ENCODE data around the gene STPG4.
"Not testable (repeated sequence)": the region's sequence is repeated elsewhere in the genome, so short reads cannot be mapped to it uniquely, and the experiment has no call there.

Gene STPG4

DNA sequence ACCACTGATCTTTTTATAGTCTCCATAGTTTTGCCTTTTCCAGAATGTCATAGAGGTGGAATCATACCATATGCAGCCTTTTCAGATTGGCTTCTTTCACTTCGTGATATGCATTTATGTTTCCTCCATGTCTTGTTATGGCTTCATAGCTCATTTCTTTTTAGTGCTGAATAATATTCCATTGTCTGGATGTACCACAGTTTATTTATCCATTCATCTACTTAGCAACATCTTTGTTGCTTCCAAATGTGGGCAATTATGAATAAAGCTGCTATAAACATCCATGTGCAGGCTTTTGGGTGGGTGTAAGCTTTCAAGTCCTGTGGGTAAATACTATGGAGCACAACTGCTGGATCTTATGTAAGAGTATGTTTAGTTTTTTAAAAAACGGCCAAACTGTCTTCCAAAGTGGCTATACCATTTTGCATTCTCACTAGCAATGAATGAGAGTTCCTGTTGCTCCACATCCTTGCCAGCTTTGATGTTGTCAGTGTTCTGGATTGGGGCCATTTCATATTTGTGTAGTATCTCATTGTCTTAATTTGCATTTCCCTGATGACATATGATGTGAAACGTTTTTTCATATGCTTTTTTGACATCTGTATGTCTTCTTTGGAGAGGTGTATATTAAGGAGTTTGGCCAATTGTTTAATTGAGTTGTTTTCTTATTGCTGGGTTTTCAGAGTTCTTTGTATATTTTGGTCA, 20.6 kb downstream of the STPG4 start:
- no peak for DNase-seq
- in situ Hi-C loops (cut with MboI; ENCODE audit: low pct_unique_long_range_greater_than_20kb, low sequenced_read_pairs): no loop called here

DNA sequence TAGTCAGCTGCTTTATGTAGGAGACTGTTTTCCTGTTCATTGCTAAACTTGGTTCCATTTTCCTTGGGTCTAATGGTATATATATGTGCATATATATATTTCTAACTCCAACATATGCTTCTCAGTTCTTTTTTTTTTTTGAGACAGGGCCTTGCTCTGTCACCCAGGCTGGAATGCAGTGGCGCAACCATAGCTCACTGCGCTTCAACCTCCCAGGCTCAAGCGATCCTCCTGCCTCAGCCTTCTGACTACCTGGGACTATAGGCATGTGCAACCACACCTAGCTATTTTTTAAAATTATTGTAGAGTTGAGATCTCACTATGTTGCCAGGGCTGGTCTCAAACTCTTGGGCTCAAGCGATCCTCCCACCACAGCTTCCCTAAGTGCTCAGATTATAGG, 22.1 kb downstream of the STPG4 start:
- DNase-seq: no peak
- in situ Hi-C loops (cut with MboI; ENCODE audit: low pct_unique_long_range_greater_than_20kb, low sequenced_read_pairs): no loop called here

DNA sequence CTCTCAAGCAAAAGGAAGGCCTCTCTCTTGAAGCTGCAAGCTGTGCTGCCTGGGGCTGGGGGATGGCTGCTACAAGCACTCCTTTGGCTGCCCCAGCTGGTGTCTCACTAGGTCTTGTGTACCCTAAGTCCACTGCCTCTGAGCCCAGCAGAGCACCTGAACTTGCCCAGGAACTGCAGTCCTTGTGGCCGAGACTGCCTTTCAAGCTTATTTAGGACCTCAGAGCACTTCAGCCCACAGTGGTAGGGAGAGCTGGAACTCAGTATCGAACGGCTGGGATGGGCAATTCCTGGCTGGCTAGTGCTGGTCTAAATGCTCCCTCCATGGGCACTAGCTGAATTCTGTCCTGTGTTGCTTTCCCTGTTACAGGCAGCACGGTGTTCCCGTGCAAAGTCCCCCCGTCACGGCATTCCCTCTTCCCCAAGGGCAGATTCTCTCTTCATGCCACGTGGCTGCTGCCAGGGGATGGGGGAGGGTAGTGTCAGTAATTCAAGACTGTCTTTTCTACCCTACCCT, 25.9 kb downstream of the STPG4 start:
- in situ Hi-C loops (cut with MboI; ENCODE audit: low pct_unique_long_range_greater_than_20kb, low sequenced_read_pairs): no loop called here
- DNase-seq: no peak

DNA sequence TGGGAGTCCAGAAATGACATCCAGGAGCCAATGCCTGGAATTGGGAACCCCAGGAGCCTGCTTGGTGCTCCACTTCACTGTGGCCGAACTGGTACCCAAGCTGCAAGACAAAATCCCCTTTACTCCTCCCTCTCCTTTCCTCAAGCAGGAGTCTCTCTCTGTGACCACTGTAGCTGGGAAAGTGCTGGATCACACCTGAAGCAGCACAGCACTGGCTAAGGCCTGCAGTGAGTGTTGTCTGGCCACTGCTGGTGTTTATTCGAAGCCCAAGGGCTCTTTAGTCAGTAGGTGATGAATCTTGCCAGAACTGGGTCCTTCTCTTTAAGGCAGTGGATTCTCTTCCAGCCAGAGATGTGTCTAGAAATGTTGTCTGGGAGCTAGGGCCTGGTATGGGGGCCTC, 26.4 kb downstream of the STPG4 start:
- in situ Hi-C loops (cut with MboI; ENCODE audit: low pct_unique_long_range_greater_than_20kb, low sequenced_read_pairs): no loop called here
- no peak for DNase-seq

DNA sequence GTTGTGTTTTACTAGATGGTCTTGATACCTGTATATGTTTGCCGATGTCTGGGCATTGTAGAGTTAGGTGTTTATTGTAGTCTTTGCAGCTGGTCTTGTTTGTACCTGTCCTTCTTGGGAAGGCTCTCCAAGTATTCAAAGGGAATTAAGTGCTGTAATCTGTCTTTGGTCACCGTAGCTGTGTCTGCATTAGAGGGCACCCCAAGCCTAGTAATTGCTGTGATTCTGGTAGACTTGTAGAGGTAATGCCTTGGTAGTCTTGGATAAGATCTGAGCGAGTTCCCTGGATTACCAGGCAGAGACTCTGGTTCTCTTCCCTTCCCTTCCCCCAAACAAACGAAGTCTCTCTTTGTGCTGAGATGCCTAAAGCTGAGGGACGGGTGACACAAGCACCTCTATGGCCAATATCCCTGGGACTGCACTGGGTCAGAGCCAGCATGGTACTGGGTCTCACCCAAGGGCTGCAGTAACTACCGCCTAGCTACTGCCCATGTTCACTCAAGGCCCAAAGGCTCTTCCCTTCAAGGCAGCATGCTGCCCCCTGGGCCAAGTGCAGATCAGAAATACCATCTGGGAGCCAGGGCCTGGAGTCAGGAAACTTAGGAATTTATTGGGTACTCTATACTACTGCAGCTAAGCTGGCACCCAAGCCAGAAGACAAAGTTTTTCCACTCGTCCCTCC, 27.1 kb downstream of the STPG4 start:
- in situ Hi-C loops (cut with MboI; ENCODE audit: low pct_unique_long_range_greater_than_20kb, low sequenced_read_pairs): no loop called here
- no peak for DNase-seq

DNA sequence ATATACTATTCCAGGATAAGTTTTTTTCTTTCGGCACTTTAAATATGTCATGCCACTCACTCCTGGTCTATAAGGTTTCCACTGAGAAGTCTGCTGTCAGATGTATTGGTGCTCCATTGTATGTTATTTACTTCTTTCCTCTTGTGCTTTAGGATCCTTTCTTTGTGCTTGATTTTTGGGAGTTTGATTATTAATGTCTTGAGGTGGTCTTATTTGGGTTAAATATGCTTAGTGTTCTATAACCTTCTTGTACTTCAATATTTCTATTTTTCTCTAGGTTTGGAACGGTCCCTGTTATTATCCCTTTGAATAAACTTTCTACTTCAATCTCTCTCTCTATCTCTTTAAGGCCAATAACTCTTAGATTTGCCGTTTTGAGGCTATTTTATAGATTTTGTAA, 28.3 kb downstream of the STPG4 start:
- DNase-seq: no peak
- in situ Hi-C loops (cut with MboI; ENCODE audit: low pct_unique_long_range_greater_than_20kb, low sequenced_read_pairs): no loop called here

DNA sequence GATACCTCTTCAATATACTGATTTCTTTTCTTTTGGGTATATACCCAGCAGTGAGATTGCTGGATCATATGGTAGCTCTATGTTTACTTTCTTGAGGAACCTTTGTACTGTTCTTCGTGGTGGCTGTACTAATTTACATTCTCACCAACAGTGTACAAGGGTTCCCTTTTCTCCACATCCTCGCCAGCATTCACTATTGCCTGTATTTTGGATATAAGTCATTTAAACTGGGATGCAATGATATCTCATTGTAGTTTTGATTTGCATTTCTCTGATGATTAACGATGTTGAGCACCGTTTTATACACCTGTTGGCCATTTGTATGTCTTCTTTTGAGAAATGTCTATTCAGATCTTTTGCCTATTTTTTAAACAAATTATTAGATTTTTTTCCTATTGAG, 30.4 kb downstream of the STPG4 start:
- DNase-seq; in situ Hi-C loops (cut with MboI; ENCODE audit: low pct_unique_long_range_greater_than_20kb, low sequenced_read_pairs): not testable (repeated sequence)

DNA sequence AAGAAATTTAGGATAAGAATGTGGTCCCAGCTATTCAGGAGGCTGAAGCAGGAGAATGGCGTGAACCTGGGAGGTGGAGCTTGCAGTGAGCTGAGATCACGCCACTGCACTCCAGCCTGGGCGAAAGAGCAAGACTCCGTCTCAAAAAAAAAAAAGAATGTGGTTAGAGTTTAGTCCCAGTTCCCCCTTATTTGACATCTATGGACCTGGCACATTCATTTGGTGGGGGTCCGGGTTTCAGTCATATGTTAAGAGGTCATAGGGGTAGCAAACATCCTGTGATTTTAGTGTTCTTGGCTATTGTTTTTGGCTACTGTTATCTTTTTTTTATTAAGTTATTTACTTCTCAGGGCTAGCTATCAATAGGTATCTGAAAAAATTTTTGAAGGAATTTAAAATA, 34.7 kb downstream of the STPG4 start:
- DNase-seq; in situ Hi-C loops (cut with MboI; ENCODE audit: low pct_unique_long_range_greater_than_20kb, low sequenced_read_pairs): not testable (repeated sequence)

DNA sequence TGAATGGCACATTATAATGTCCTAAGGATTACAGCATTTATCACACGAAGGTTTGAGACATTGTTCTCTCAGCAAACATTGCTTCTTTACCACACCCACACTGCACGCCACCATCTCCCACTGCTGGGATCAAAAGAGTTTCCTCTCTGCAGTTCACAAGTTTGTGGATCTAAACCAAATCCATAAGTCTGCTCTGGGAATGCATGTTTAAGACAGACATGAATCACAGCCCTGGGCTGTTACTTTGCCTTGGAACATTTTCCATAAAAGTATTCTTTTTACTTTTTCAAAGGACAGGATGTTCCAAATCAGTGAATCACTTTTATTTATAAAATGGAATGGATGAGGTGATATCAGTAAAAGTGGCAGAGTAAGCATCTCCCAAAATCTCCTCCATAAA, 36.1 kb downstream of the STPG4 start:
- in situ Hi-C loops (cut with MboI; ENCODE audit: low pct_unique_long_range_greater_than_20kb, low sequenced_read_pairs): no loop called here
- DNase-seq: no peak

DNA sequence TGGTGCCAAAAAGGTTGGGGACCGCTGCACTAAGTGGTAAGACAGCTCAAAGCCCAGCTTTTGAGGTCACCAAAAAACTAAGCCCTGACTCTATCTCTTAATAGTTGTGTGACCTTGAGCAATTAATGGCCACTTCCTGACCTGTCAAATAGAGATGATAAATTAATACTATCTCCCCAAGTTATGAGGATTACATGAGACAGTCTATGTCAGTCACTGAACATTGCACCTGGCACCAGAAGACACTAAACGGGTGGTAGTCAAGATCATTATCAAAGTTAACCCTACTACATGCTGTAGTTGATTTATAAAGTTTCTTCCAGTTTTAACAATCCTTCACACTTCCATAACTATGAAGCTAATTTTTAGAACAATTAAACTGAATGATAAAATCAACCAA, 36.5 kb downstream of the STPG4 start:
- in situ Hi-C loops (cut with MboI; ENCODE audit: low pct_unique_long_range_greater_than_20kb, low sequenced_read_pairs): no loop called here
- no peak for DNase-seq

DNA sequence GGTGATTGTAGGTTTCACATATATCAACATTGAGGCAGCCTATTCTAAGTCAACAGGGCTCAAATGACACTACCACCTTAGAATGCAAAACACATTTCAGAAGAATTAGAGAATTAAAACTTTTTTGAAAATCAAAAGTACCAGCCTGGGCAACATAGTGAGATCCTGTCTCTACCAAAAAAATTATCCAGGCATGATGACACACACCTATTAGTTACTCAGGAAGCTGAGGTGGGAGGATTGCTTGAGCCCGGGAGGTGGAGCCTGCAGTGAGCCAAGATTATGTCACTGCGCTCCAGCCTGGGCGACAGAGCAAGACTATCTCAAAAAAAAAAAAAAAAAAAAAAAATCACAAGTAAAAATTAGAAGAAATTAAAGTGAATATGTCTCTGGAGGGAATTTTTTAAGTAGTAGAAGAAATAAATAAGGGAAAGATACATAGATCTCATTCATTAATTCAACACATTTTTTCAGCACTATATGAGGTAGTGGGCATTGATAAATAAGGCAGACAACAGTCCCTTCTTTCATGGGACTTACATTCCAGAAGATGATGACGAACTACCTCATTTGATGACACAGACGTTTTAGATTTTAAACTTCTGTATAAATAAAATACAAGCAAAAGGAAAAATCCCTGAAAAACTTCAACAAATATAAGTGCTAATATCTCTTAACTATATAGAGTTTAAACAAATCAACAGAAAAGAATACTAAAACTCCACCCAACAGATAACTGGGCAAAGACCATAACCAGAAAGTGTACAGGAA, 42.3 kb downstream of the STPG4 start:
- no peak for DNase-seq
- in situ Hi-C loops (cut with MboI; ENCODE audit: low pct_unique_long_range_greater_than_20kb, low sequenced_read_pairs): no loop called here

DNA sequence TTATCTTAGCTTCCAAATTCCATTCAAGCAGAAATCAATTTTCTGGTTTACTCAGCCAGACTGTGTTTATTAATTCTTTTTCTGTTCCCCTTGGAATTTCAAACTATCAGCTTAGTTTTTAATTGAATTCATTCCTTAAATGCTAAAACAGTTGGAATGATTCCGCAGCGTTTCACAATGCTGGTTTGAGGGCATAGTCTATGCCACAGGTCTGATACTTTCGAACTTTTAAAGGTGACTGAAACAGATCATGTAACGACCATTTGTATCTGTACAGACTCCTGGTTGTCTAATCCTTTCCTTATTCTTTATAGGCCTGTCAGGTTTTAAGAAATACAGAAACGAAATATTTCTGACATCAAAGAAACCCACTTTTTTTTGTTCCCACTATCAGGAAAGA, 45.4 kb downstream of the STPG4 start:
- in situ Hi-C loops (cut with MboI; ENCODE audit: low pct_unique_long_range_greater_than_20kb, low sequenced_read_pairs): no loop called here
- DNase-seq: no peak

DNA sequence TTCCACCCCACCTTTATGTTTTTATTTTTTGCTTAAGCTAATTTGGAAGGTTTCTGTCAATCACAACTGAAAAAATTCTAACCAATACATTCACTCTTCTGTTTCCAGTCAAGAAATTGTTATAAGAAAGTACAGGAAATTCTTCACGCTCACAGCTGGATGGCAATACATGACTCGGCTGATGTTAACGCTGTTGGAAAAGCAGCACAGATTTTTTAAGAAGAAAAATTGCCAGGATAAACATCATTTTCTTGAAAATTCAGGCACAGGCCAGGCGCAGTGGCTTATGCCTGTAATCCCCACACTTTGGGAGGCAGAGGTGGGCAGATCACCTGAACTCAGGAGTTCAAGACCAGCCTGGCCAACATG, 46.1 kb downstream of the STPG4 start:
- no peak for DNase-seq
- in situ Hi-C loops (cut with MboI; ENCODE audit: low pct_unique_long_range_greater_than_20kb, low sequenced_read_pairs): no loop called here

DNA sequence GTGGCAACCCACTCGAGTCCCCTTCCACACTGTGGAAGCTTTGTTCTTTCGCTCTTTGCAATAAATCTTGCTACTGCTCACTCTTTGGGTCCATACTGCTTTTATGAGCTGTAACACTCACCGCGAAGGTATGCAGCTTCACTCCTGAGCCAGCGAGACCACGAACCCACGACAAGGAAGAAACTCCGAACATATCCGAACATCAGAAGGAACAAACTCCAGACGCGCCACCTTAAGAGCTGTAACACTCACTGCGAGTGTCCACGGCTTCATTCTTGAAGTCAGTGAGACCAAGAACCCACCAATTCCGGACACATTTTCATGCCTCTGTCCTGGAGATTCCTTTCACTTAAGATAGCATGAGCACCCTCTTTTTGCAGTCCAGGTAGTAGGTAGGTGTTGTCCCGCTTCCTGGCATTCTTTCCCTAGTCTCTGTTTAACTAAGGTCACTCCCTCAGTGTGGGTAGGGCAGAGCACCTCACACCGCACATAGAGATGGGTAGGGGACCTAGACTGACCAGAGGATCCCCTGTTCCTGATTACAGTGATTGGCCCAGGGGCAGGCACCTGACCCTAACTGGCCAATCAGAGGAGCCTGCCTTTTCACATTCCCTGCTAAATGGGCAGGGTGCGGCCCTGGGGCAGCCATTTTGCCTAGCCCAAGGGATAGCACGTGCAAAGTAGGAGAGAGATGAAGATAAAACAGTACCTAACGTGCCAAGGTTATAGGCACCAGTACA, 46.7 kb downstream of the STPG4 start:
- DNase-seq; in situ Hi-C loops (cut with MboI; ENCODE audit: low pct_unique_long_range_greater_than_20kb, low sequenced_read_pairs): not testable (repeated sequence)

DNA sequence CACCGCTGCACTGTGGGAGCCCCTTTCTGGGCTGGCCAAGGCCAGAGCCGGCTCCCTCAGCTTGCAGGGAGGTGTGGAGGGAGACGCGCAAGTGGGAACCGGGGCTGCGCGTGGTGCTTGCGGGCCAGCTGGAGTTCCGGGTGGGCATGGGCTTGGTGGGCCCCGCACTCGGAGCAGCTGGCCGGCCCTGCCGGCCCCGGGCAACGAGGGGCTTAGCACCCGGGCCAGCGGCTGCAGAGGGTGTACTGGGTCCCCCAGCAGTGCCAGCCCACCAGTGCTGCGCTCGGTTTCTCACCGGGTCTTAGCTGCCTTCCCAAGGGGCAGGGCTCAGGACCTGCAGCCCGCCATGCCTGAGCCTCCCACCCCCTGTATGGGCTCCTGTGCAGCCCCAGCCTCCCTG, 47.9 kb downstream of the STPG4 start:
- DNase-seq; in situ Hi-C loops (cut with MboI; ENCODE audit: low pct_unique_long_range_greater_than_20kb, low sequenced_read_pairs): not testable (repeated sequence)

DNA sequence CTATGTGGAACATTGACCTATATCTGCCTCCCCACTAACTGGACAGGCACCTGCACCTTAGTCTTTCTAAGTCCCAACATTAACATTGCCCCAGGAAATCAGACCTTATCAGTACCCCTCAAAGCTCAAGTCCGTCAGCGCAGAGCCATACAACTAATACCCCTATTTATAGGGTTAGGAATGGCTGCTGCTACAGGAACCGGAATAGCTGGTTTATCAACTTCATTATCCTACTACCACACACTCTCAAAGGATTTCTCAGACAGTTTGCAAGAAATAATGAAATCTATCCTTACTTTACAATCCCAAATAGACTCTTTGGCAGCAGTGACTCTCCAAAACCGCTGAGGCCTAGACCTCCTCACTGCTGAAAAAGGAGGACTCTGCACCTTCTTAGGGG, 48.9 kb downstream of the STPG4 start:
- DNase-seq; in situ Hi-C loops (cut with MboI; ENCODE audit: low pct_unique_long_range_greater_than_20kb, low sequenced_read_pairs): not testable (repeated sequence)

DNA sequence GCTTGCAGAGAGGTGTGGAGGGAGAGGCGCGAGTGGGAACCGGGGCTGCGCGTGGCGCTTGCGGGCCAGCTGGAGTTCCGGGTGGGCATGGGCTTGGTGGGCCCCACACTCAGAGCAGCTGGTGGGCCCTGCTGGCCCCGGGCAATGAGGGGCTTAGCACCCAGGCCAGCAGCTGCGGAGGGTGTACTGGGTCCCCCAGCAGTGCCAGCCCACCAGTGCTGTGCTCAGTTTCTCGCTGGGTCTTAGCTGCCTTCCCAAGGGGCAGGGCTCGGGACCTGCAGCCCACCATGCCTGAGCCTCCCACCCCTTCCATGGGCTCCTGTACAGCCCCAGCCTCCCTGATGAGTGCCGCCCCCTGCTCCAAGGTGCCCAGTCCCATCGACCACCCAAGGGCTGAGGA, 55.4 kb downstream of the STPG4 start:
- DNase-seq; in situ Hi-C loops (cut with MboI; ENCODE audit: low pct_unique_long_range_greater_than_20kb, low sequenced_read_pairs): not testable (repeated sequence)

DNA sequence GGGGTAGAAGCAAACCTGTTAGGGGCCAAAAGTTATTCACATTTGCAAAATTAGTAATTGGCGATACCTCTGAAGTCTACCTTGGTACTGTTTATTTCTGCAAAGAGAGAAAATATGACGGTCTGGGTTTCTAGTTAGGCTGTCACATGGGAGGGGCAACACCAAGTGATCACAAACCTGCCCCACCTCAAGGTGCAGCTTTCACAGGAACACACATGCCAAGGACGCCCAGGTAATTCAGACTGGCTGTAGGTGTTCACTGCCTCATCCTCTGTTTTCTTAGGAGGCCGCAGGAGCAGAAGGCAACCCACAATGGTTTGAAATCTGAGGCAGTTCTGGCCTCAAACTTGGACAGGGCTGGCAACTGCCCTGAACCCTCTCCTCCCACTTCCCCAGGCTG, 56.2 kb downstream of the STPG4 start:
- DNase-seq: no peak
- in situ Hi-C loops (cut with MboI; ENCODE audit: low pct_unique_long_range_greater_than_20kb, low sequenced_read_pairs): no loop called here

DNA sequence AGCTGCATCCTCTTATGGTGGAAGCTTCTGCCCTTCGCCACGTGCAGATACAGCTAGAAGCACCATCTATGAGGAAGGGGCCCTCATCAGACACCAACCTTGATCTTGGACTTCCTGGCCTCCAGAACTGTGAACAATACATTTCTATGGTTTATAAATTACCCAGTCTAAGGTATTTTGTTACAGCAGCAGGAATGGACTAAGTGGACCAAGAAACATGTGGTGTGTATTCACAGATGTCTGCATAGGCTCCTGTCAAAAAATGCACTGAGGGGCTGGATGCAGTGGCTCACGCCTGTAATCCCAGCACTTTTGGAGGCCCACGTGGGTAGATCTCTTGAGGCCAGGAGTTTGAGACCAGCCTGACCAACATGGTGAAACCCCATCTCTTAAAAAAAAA, 57.5 kb downstream of the STPG4 start:
- in situ Hi-C loops (cut with MboI; ENCODE audit: low pct_unique_long_range_greater_than_20kb, low sequenced_read_pairs): no loop called here
- DNase-seq: no peak
